ENCODE results near the gene TAF1C. TPM values are rescaled to one million over a fixed set of nuclear protein-coding genes. Genes with fewer than 3 reads are reported as not detected.
A peak's percentile ranks its signal among the peaks of the same experiment; 100 is the strongest.

The TAF1C gene
- total and polyA plus RNA-seq, 10 of the 15 experiments (the other 5 are each of a cell fraction or from before 2014, with no cell fraction given) = 0.98 to 40.1 (median 15.4) TPM

GRCh38 chr16:84186685-84187437 lies at the start of gene TAF1C (continued):
- peak; percentile 28 for TF ChIP-seq PKNOX1 (IDR thresholded peaks at IDR 0.05)
- TF ChIP-seq SPI1 (IDR thresholded peaks at IDR 0.05; ENCODE audit: borderline replicate concordance, insufficient read depth, low read depth, low read length) = peak; percentile 48; the same call in 1 of the 2 replicates
- TF ChIP-seq BHLHE40 (IDR thresholded peaks at IDR 0.05; ENCODE audit: borderline replicate concordance in 1 of 2, low read depth in 2 of 2, low read length in 1 of 2) = peak; percentile 50 to 71; a peak in 3 of 4 replicates
- TF ChIP-seq NFYA (IDR thresholded peaks at IDR 0.05; ENCODE audit: borderline replicate concordance, low read depth, low read length) = no peak
- TF ChIP-seq RAD21 (IDR thresholded peaks at IDR 0.05; ENCODE audit: insufficient read depth, low read depth, low read length) = peak; percentile 84
- no peak for TF ChIP-seq IRF5 (IDR thresholded peaks at IDR 0.05; ENCODE audit: borderline replicate concordance)
- peak; percentile 54 for TF ChIP-seq TCF12 (IDR thresholded peaks at IDR 0.05; ENCODE audit: low read depth, low read length)
- peak; percentile 45; the same call in 1 of the 2 replicates for TF ChIP-seq CHD2 (IDR thresholded peaks at IDR 0.05; ENCODE audit: borderline replicate concordance, low read depth, low read length)
- peak; percentile 85 for TF ChIP-seq MXI1 (IDR thresholded peaks at IDR 0.05; ENCODE audit: low read depth, low read length)
- peak; percentile 69 for TF ChIP-seq NR2F1 (conservative IDR thresholded peaks at IDR 0.05)
- 0 out of 2 replicates have a peak, but pooled peaks have one; percentile 48 for TF ChIP-seq ZNF592 (IDR thresholded peaks at IDR 0.05)
- TF ChIP-seq ETV6 (conservative IDR thresholded peaks at IDR 0.05 in 1 of 2, IDR thresholded peaks at IDR 0.05 in 1 of 2; ENCODE audit: borderline replicate concordance in 1 of 2, low read depth in 1 of 2) = no peak
- TF ChIP-seq E2F4 (IDR thresholded peaks at IDR 0.05; ENCODE audit: low read depth, low read length) = no peak
- TF ChIP-seq MYC (IDR thresholded peaks at IDR 0.05; ENCODE audit: insufficient read depth, insufficient read length, insufficient replicate concordance, low read length, severe bottlenecking) = no peak
- TF ChIP-seq E4F1 (IDR thresholded peaks at IDR 0.05; ENCODE audit: borderline replicate concordance, partially characterized antibody) = peak; percentile 29
- no peak for TF ChIP-seq CHD4 (IDR thresholded peaks at IDR 0.05)
- 0 out of 2 replicates have a peak, but pooled peaks have one; percentile 34 for TF ChIP-seq EED (IDR thresholded peaks at IDR 0.05; ENCODE audit: low read depth)
